GM23248 (cell line): ENCODE results near the gene USP1.

ENCODE experiments used
- EZH2 ChIP-seq: fragments of 200-600 bp; sonication (generic); IDR thresholded peaks from 2 replicates; pipeline ENCODE4 v1.6.1; 2018; ENCODE audit warnings: antibody characterized with exemption, mild to moderate bottlenecking; ENCODE audit not compliant: insufficient read depth, poor library complexity, severe bottlenecking
- EZH2phosphoT487 ChIP-seq: fragments of 200-600 bp; sonication (generic); IDR thresholded peaks from 2 replicates; pipeline ENCODE4 v1.6.1; 2018; ENCODE audit warnings: antibody characterized with exemption, moderate library complexity, mild to moderate bottlenecking, low read depth; ENCODE audit not compliant: insufficient read depth

DNA sequence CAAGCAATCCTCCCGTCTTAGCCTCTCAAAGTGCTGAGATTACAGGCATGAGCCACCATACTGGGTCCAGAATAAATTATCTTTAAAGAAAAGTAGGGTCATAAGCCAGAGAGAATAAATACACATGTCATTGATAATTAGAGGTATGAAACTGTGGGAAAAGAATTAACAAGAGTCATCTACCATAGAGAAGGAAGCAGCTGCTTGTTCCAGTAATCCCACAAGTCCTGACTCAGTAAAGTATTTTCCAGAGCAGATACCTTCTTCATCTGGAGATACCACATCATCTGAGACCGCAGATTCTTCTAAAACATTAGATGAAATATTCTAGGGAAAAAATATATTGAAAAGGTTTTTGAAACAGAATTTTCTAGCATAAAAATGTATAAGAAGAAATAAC lies 55.7 kb downstream of the USP1 start:
- TF ChIP-seq EZH2phosphoT487 (no peak), EZH2 (no peak)
